Smooth muscle cell (in vitro differentiated cells): ENCODE data around the gene TJP1. TPM values are rescaled to one million over a fixed set of nuclear protein-coding genes. Genes with fewer than 3 reads are reported as not detected.
"Not testable (repeated sequence)": the region's sequence is repeated elsewhere in the genome, so short reads cannot be mapped to it uniquely, and the experiment has no call there.

Source experiments
- DNase-seq: peaks from one replicate; lab custom pipeline; 2025; ENCODE audit not compliant: unreplicated experiment; lab: John Stamatoyannopoulos, UW
- H2AFZ ChIP-seq: fragments of 200-600 bp; sonication (generic); 2 replicates; pipeline ENCODE4 v1.6.0; 2016; ENCODE audit warnings: antibody characterized with exemption, low read depth, mild to moderate bottlenecking
- H3F3A ChIP-seq: fragments of 200-600 bp; sonication (generic); 2 replicates; pipeline ENCODE4 v1.6.0; 2017; ENCODE audit warnings: antibody characterized with exemption, low read depth
- H3K27ac ChIP-seq: fragments of 200-600 bp; sonication (generic); 2 replicates; pipeline ENCODE4 v1.5.1; 2016; ENCODE audit warnings: low read depth, mild to moderate bottlenecking
- H3K27me3 ChIP-seq: fragments of 200-600 bp; sonication (generic); 2 replicates; pipeline ENCODE4 v1.6.1; 2016; ENCODE audit warnings: low read depth, mild to moderate bottlenecking
- H3K36me3 ChIP-seq: fragments of 200-600 bp; sonication (generic); 2 replicates; pipeline ENCODE4 v1.5.1; 2016; ENCODE audit warnings: low read depth
- H3K4me1 ChIP-seq: fragments of 200-600 bp; sonication (generic); 2 replicates; pipeline ENCODE4 v1.5.1; 2016; ENCODE audit warnings: low read depth
- H3K4me2 ChIP-seq: fragments of 200-600 bp; sonication (generic); 2 replicates; pipeline ENCODE4 v1.6.0; 2016; ENCODE audit warnings: mild to moderate bottlenecking
- H3K4me3 ChIP-seq: fragments of 200-600 bp; sonication (generic); 2 replicates; pipeline ENCODE4 v1.5.1; 2016; ENCODE audit warnings: mild to moderate bottlenecking
- H3K79me2 ChIP-seq: fragments of 200-600 bp; sonication (generic); 2 replicates; pipeline ENCODE4 v1.6.0; 2016; ENCODE audit warnings: low read depth, mild to moderate bottlenecking
- H3K9ac ChIP-seq: fragments of 200-600 bp; sonication (generic); 2 replicates; pipeline ENCODE4 v1.6.0; 2016; ENCODE audit warnings: low read depth
- H3K9me3 ChIP-seq: fragments of 200-600 bp; sonication (generic); replicated peaks from 2 replicates; pipeline ENCODE4 v1.5.1; 2016; ENCODE audit warnings: low read depth
- H4K20me1 ChIP-seq: fragments of 200-600 bp; sonication (generic); 2 replicates; pipeline ENCODE4 v1.6.0; 2016; ENCODE audit warnings: low read depth
- WGBS: methylation state at CpG from one replicate; pipeline ENCODE4 v1.1.7; 2016; ENCODE audit warnings: low lambda C conversion rate; 5-methylcytosine and 5-hydroxymethylcytosine counted together
- polyA plus RNA-seq: library from polyadenylated mRNA; unstranded; fragments of >200 nt; fragmentation: Nextera tagmentation; extraction: Ambion mirVana; gene quantifications from 2 replicates; pipeline ENCODE4 v1.2.1, GENCODE V29; 2016
- total RNA-seq: library from RNA; depleted of rRNA; stranded (reverse); fragments of >200 nt; gene quantifications from 2 replicates; pipeline ENCODE4 v1.2.3, GENCODE V29; 2014
- TF ChIP-seq, protein P1 (sequence below): fragments of 200-600 bp; sonication (generic); IDR thresholded peaks from 2 replicates; pipeline ENCODE4 v1.5.1; 2017; ENCODE audit warnings: borderline replicate concordance, mild to moderate bottlenecking, antibody characterized with exemption; ENCODE audit not compliant: insufficient read depth, poor library complexity, severe bottlenecking

The TJP1 gene
- total and polyA plus RNA-seq, 2 experiments from 2014 or later, result 28.4 to 73.1 TPM

DNA sequence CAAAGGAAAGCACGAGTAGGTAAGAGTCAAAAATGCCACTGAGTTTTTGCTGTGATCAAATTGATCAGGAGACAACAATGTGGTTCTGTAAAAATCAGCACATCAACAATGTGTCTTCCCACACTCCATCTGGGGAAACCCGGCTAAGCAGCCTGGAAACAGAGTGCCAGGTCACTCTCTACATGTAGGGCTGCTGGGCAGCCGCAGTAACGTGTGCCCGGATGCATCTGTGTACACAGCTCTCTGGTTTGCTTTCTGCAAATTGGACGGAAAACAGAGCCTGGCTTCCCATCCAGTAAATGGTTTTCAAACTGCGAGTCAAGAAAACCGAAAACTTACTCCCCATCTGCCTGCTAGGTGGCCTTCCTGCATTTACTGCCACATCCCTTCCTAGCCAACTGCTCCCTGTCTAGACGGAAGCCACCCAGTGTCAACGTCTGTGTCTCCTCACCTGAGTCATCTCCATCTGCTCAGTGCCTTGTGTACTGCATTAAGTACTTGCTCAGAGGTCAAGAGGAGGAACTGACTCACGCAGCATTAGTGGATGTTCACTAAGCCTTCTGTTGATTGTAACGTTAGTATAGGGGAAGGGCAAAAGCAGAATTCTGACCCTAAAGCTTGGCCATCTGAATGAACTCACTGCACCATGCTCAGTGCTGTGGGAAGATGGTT is 124.1 kb downstream of the TJP1 start:
- Histone ChIP-seq H3K4me3 (no peak overlapping the region), H2AFZ (no peak overlapping the region), H3K9ac (peak overlapping the region; percentile 61), H3K4me1 (no peaks in the 10 kb centered on the region), H3K4me2 (peak overlapping the region; percentile 29), H3K36me3 (peaks cover 26% of the 10 kb centered on the region), H3F3A (peaks cover 8% of the 10 kb centered on the region), H4K20me1 (no peaks in the 10 kb centered on the region), H3K27me3 (no peaks in the 10 kb centered on the region), H3K9me3 (no peaks in the 10 kb centered on the region), H3K79me2 (no peaks in the 10 kb centered on the region), H3K27ac (peak overlapping the region; percentile 88)
- TF ChIP-seq, protein P1, sequence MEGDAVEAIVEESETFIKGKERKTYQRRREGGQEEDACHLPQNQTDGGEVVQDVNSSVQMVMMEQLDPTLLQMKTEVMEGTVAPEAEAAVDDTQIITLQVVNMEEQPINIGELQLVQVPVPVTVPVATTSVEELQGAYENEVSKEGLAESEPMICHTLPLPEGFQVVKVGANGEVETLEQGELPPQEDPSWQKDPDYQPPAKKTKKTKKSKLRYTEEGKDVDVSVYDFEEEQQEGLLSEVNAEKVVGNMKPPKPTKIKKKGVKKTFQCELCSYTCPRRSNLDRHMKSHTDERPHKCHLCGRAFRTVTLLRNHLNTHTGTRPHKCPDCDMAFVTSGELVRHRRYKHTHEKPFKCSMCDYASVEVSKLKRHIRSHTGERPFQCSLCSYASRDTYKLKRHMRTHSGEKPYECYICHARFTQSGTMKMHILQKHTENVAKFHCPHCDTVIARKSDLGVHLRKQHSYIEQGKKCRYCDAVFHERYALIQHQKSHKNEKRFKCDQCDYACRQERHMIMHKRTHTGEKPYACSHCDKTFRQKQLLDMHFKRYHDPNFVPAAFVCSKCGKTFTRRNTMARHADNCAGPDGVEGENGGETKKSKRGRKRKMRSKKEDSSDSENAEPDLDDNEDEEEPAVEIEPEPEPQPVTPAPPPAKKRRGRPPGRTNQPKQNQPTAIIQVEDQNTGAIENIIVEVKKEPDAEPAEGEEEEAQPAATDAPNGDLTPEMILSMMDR, result no peak
- DNase-seq, result no peak
- 62% methylated on average over 12 of the region's 12 CpGs for WGBS

DNA sequence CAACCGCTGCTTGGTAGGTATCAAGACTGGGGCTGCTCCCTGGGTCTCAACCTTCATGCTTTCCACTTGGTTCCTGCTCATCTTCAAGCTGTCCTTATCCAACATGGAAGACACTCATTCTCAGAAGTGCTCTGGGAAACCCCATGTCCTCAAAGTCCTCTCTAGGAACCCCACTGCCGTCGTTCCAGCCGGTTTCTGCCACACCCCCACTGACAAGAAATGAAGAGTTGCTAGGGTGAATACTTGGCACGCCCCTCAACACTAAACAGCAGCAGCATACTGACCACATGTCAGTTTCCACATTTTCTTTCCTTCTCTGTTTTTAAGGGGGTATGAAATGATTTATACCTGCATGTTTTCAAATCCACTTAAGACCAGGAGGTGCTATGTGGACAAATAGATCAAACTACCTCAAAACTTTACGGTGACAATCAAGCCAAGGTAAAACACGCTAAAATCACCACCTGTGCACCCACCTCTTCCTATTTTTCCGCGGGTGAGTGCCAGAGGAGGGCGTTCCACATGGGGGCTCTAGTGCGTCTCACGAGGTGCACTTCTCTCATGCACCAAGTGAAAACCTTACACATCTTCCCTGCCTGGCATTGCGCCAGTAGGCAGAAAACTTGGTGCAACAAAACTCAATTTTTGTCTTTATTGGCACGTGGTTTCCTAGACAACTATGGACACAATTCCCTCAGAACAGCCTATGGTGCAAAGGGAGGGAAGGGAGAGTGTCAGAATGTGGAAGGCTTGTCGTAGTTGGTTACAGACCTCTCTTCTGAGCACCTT is 125.1 kb downstream of the TJP1 start:
- Histone ChIP-seq H3F3A (peaks cover 13% of the 10 kb centered on the region), H4K20me1 (no peaks in the 10 kb centered on the region), H3K4me2 (no peak overlapping the region), H2AFZ (no peak overlapping the region), H3K4me3 (no peak overlapping the region), H3K9me3 (no peaks in the 10 kb centered on the region), H3K79me2 (no peaks in the 10 kb centered on the region), H3K9ac (peak overlapping the region; percentile 61), H3K27me3 (no peaks in the 10 kb centered on the region), H3K27ac (peak overlapping the region; percentile 88), H3K36me3 (peaks cover 18% of the 10 kb centered on the region), H3K4me1 (no peaks in the 10 kb centered on the region)
- DNase-seq, result no peak
- TF ChIP-seq, protein P1, result no peak
- 93% methylated on average over 15 of the region's 15 CpGs for WGBS

DNA sequence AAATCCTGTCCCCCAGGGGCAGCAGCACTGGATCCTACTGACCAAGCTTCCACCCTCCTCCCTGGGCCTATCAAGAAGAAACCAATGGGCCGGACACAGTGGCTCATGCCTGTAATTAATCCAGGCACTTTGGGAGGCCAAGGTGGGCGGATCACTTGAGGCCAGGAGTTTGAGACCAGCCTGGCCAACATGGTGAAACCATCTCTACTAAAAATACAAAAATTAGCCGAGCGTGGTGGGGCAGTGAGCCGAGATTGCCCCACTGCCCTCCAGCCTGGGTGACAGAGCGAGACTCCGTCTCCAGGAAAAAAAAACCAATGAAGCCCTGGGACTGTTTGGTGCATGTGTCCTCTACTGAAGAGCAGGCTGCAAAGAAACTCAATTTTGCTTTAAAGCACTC is 125.8 kb downstream of the TJP1 start:
- not testable (repeated sequence) for H3K27ac ChIP-seq
- WGBS, result 94% methylated on average over 7 of the region's 7 CpGs

DNA sequence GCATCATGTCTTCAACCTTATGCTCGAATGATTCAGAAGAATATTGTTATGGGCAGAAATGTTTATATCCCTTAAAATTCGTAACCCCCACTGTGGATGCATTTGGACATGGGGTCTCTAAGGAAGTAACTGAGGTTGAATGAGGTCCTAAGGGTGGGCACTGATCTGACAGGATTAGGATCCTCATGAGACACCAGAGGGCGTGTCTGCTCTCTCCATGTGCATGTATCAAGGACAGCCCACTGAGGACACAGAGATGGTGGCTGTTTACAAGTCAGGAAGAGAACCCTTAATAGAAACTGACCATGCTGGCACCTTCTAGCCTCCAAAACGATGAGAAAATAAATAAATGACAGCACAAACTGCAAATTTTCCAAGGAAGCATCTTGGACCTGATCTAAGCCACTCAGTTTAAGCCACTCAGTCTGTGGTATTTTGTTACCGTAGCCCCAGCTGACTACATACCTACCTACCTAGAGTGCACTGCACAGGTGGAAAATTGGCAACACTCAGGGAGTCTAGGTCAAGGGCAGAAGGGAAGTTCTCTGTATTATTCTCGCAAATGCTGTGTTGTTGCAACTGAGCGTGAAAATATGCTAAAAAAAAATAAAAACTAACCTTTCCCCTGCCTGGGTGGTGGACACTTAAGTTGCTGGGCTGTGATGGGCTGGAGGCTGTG is 126.6 kb downstream of the TJP1 start:
- no peaks in the 10 kb centered on the region for H3K27me3 ChIP-seq
- no peak for DNase-seq
- H4K20me1 ChIP-seq, result no peaks in the 10 kb centered on the region
- TF ChIP-seq, protein P1, result no peak
- no peaks in the 10 kb centered on the region for H3K4me1 ChIP-seq
- no peak overlapping the region for H3K4me3 ChIP-seq
- no peak overlapping the region for H3K9ac ChIP-seq
- no peaks in the 10 kb centered on the region for H3K79me2 ChIP-seq
- WGBS, result 86% methylated on average over 7 of the region's 7 CpGs
- H2AFZ ChIP-seq, result no peak overlapping the region
- no peak overlapping the region for H3K4me2 ChIP-seq
- no peak overlapping the region for H3K27ac ChIP-seq
- peaks cover 4% of the 10 kb centered on the region for H3K36me3 ChIP-seq
- no peaks in the 10 kb centered on the region for H3K9me3 ChIP-seq
- peaks cover 13% of the 10 kb centered on the region for H3F3A ChIP-seq

More for the DNA sequence above, 125.8 kb downstream of the TJP1 start:
- H3K4me2 ChIP-seq, H3K4me3 ChIP-seq, H3K9ac ChIP-seq, H4K20me1 ChIP-seq, DNase-seq, H3K4me1 ChIP-seq, H3K27me3 ChIP-seq, H3K9me3 ChIP-seq, H2AFZ ChIP-seq, H3K79me2 ChIP-seq: not testable (repeated sequence)
- peaks cover 13% of the 10 kb centered on the region for H3F3A ChIP-seq
- H3K36me3 ChIP-seq, result peaks cover 13% of the 10 kb centered on the region
